Keratinocyte (primary cell): ENCODE results near the gene LMNTD1.

Source experiments
- CTCF ChIP-seq, 3 experiments: IDR thresholded peaks in 1 of 3; conservative IDR thresholded peaks in 1 of 3; optimal IDR thresholded peaks in 1 of 3; 2 replicates in 2 of 3; 3 replicates in 1 of 3; pipeline versions ENCODE3 to v1.5.1; 2011; ENCODE audit warnings: low read length in 3 of 3, mild to moderate bottlenecking in 3 of 3, moderate library complexity in 2 of 3, control low read depth in 1 of 3, inconsistent platforms in 1 of 3; ENCODE audit not compliant: insufficient read depth in 2 of 3; ENCODE audit errors: extremely low read depth in 1 of 3
- EZH2 ChIP-seq: IDR thresholded peaks from one replicate; pipeline ENCODE4 v1.6.1; 2012; ENCODE audit warnings: inconsistent platforms, mild to moderate bottlenecking, low read length, moderate library complexity

- TF ChIP-seq EZH2 (no peak), CTCF (optimal IDR thresholded peaks at IDR 0.05 in 1 of 3, IDR thresholded peaks at IDR 0.05 in 1 of 3, conservative IDR thresholded peaks at IDR 0.05 in 1 of 3; ENCODE audit: extremely low read depth in 1 of 3, insufficient read depth in 2 of 3, low read length in 3 of 3) (no peak)
Observed at GRCh38 chr12:25549120-25549519, 4.0 kb downstream of the LMNTD1 start.
